ENCODE measurements around the gene ELF1. TPM values are rescaled to one million over a fixed set of nuclear protein-coding genes. Genes with fewer than 3 reads are reported as not detected.

Gene ELF1
- total RNA-seq, 2 donors from 2014 or later = 36.0 to 44.1 TPM

DNA sequence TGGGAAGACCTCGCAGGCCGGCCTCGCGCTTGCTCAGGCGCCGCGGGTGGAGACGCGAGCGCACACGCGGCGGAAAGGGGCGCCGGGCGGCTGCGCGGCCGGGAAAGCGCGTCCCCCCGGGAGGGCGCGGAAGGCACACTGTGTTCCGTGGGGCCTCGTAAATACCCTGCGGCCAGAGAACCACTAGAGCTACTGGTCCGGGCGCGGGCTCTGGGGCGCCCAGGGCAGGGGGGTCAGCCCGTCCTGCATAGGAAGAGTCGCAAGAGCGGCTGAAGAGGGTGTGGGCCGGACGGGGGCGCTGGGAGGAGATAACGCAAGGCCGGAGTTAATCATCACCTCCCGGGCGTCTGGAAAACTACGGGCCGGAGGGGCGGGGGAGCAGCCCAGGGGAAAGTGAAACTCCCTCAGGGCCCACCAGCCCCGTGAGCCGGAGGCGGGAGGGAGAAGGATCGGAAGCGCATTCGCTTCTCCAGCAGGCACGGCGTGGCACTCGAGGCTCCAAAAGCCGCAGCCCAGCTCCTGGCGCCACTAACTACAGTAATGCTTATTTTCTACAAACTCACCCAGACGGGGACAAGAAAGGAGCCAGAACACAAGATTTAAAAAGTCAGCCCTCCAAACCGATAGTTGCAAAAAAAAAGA, 41.1 kb upstream of the ELF1 start:
- H3K9me3 Mint-ChIP-seq = no peaks in the 10 kb centered on the region
- no peaks in the 10 kb centered on the region for H3K27me3 Mint-ChIP-seq (ENCODE audit: insufficient read depth)
- peak overlapping the region; percentile 93 for H3K27ac ChIP-seq (ENCODE audit: low read depth, low read length)
- peaks cover 18% of the 10 kb centered on the region for H3K36me3 ChIP-seq (ENCODE audit: control insufficient read depth, insufficient read depth, low read length)
- no peaks in the 10 kb centered on the region for H3K27me3 ChIP-seq (ENCODE audit: control insufficient read depth, insufficient read depth, low read length, poor library complexity, severe bottlenecking)
- peak; percentile 96 for DNase-seq
- peaks cover 12% of the 10 kb centered on the region for H3K4me1 ChIP-seq (ENCODE audit: control insufficient read depth, insufficient read depth, low read length)
- H3K36me3 Mint-ChIP-seq (ENCODE audit: low read depth) = peaks cover 14% of the 10 kb centered on the region
- no peaks in the 10 kb centered on the region for H3K9me3 ChIP-seq (ENCODE audit: control insufficient read depth, low read length)
- TF ChIP-seq, protein P1, sequence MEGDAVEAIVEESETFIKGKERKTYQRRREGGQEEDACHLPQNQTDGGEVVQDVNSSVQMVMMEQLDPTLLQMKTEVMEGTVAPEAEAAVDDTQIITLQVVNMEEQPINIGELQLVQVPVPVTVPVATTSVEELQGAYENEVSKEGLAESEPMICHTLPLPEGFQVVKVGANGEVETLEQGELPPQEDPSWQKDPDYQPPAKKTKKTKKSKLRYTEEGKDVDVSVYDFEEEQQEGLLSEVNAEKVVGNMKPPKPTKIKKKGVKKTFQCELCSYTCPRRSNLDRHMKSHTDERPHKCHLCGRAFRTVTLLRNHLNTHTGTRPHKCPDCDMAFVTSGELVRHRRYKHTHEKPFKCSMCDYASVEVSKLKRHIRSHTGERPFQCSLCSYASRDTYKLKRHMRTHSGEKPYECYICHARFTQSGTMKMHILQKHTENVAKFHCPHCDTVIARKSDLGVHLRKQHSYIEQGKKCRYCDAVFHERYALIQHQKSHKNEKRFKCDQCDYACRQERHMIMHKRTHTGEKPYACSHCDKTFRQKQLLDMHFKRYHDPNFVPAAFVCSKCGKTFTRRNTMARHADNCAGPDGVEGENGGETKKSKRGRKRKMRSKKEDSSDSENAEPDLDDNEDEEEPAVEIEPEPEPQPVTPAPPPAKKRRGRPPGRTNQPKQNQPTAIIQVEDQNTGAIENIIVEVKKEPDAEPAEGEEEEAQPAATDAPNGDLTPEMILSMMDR (conservative IDR thresholded peaks at IDR 0.05) = peak; percentile 51
- peaks cover 32% of the 10 kb centered on the region for H3K4me1 Mint-ChIP-seq
- 0% methylated on average over 6 to 57 of the region's 57 CpGs for WGBS, 2 experiments (ENCODE audit: insufficient coverage in 1 of 2, insufficient read length in 1 of 2)
- H3K4me3 ChIP-seq (ENCODE audit: low read length) = peak overlapping the region; percentile 99
- peak overlapping the region; percentile 83 for H3K9ac ChIP-seq (ENCODE audit: extremely low read depth, low read length, poor library complexity, severe bottlenecking)
- peak overlapping the region; percentile 98 for H3K4me3 Mint-ChIP-seq
- peak overlapping the region; percentile 100 for H3K27ac Mint-ChIP-seq

DNA sequence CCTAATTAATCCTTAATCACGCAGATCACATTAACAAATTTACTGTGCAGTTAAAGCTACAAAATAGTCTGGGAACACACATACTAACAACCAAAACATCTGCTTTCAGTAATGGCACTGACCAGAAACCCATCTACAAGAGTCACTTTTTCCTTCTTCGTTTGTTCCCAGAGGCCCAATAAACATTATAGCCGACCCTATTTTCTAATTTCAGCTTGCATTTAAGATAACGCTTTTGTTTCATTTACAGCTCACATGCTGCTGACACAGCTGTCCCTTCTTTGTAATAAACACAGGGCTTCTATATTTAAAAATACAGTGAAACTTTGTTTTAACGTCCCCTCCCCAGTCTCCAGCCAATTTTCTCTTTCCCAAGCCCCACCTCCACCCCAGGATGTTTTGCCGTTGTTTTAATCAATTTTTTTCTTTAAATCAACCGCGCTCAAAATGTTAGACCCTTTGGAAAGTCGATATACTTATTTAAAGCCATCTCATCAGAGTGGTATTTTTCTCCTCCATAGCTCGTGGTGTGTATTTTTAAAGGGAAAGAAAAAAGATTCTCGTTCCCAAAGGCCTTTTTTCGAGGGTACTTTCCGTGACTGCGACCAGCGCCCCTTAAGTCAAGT, 40.5 kb upstream of the ELF1 start:
- Histone ChIP-seq H3K36me3 (ENCODE audit: control insufficient read depth, insufficient read depth, low read length) (peaks cover 12% of the 10 kb centered on the region), H3K4me1 (ENCODE audit: control insufficient read depth, insufficient read depth, low read length) (peaks cover 12% of the 10 kb centered on the region), H3K27ac (ENCODE audit: low read depth, low read length) (peak overlapping the region; percentile 93), H3K9ac (ENCODE audit: extremely low read depth, low read length, poor library complexity, severe bottlenecking) (peak overlapping the region; percentile 83), H3K27me3 (ENCODE audit: control insufficient read depth, insufficient read depth, low read length, poor library complexity, severe bottlenecking) (no peaks in the 10 kb centered on the region), H3K9me3 (ENCODE audit: control insufficient read depth, low read length) (no peaks in the 10 kb centered on the region), H3K4me3 (ENCODE audit: low read length) (peak overlapping the region; percentile 99)
- TF ChIP-seq, protein P1 (conservative IDR thresholded peaks at IDR 0.05) = no peak
- H3K4me1 Mint-ChIP-seq = peaks cover 37% of the 10 kb centered on the region
- no peaks in the 10 kb centered on the region for H3K27me3 Mint-ChIP-seq (ENCODE audit: insufficient read depth)
- no peak for DNase-seq
- peaks cover 11% of the 10 kb centered on the region for H3K36me3 Mint-ChIP-seq (ENCODE audit: low read depth)
- peak overlapping the region; percentile 98 for H3K4me3 Mint-ChIP-seq
- H3K9me3 Mint-ChIP-seq = no peaks in the 10 kb centered on the region
- 9 to 21% methylated on average over 7 to 14 of the region's 15 CpGs for WGBS, 2 experiments (ENCODE audit: insufficient coverage in 1 of 2, insufficient read length in 1 of 2)
- peak overlapping the region; percentile 100 for H3K27ac Mint-ChIP-seq

DNA sequence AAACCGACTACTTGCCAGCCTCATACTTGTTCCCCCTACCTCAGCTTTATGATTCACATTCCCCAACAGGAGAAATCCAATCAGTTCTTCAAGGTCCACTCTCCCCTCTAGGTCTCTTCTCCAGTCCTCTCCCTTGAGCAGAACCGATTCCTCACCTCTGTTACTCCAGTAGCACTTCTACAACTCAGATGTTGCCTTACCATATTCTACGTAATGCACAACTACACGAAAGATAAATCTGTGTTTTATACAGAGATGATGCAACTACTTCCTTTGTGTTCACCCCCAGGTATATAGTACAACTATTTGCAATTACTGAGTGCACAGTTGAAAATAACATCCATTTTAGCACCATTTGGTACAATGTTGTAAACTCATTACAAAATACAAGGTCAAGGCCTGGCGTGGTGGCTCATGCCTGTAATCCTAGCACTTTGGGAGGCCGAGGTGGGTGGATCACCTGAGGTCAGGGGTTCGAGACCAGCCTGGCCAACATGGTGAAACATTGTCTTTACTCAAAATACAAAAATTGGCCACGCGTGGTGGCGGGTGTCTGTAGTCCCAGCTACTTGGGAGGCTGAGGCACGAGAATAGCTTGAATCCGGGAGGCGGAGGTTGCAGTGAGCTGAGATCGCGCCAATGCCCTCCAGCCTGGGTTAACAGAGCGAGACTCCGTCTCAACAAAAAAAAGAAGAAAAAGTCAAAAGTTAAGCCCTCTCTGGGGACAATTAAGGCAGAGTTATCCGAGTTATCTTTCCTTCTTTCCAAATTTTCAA, 39.4 kb upstream of the ELF1 start:
- peaks cover 37% of the 10 kb centered on the region for H3K4me1 Mint-ChIP-seq
- peak overlapping the region; percentile 98 for H3K4me3 Mint-ChIP-seq
- H3K27me3 Mint-ChIP-seq (ENCODE audit: insufficient read depth) = no peaks in the 10 kb centered on the region
- Histone ChIP-seq H3K27me3 (ENCODE audit: control insufficient read depth, insufficient read depth, low read length, poor library complexity, severe bottlenecking) (no peaks in the 10 kb centered on the region), H3K9ac (ENCODE audit: extremely low read depth, low read length, poor library complexity, severe bottlenecking) (no peak overlapping the region), H3K9me3 (ENCODE audit: control insufficient read depth, low read length) (no peaks in the 10 kb centered on the region), H3K4me3 (ENCODE audit: low read length) (peak overlapping the region; percentile 99), H3K27ac (ENCODE audit: low read depth, low read length) (no peak overlapping the region), H3K36me3 (ENCODE audit: control insufficient read depth, insufficient read depth, low read length) (peaks cover 11% of the 10 kb centered on the region), H3K4me1 (ENCODE audit: control insufficient read depth, insufficient read depth, low read length) (peaks cover 12% of the 10 kb centered on the region)
- no peaks in the 10 kb centered on the region for H3K9me3 Mint-ChIP-seq
- peak overlapping the region; percentile 18 for H3K27ac Mint-ChIP-seq
- 93 to 97% methylated on average over 16 to 18 of the region's 18 CpGs for WGBS, 2 experiments (ENCODE audit: insufficient coverage in 1 of 2, insufficient read length in 1 of 2)
- DNase-seq = no peak
- H3K36me3 Mint-ChIP-seq (ENCODE audit: low read depth) = peaks cover 5% of the 10 kb centered on the region
- TF ChIP-seq, protein P1 (conservative IDR thresholded peaks at IDR 0.05) = no peak
